GM18858 (cell line): Measurements from ENCODE around the gene KRTAP6-3.

ENCODE experiments used
- ATAC-seq: cut with Tn5 transposase; IDR thresholded peaks from one replicate; pipeline ENCODE4 v1.9.1; 2021; ENCODE audit not compliant: unreplicated experiment

Gene KRTAP6-3

DNA sequence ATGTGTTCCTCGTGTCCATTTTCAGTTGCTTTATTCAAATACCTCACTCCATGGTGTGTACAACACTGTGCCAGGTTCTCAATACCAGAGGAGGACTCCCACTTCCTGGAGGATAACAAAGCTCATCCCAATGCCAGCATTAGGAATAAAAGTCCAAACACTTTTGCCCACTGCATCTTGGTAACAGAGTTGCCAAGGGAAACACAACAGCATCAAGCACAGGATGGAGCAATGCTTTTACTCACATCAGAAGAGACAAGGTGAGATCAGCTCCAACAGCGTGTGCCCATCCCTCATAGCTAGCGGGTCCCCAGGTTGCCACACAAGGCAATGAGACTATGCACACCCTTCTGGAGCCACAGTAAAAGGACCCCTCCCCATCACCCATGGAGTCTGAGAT, 31.1 kb downstream of the KRTAP6-3 start:
- ATAC-seq: no peak

DNA sequence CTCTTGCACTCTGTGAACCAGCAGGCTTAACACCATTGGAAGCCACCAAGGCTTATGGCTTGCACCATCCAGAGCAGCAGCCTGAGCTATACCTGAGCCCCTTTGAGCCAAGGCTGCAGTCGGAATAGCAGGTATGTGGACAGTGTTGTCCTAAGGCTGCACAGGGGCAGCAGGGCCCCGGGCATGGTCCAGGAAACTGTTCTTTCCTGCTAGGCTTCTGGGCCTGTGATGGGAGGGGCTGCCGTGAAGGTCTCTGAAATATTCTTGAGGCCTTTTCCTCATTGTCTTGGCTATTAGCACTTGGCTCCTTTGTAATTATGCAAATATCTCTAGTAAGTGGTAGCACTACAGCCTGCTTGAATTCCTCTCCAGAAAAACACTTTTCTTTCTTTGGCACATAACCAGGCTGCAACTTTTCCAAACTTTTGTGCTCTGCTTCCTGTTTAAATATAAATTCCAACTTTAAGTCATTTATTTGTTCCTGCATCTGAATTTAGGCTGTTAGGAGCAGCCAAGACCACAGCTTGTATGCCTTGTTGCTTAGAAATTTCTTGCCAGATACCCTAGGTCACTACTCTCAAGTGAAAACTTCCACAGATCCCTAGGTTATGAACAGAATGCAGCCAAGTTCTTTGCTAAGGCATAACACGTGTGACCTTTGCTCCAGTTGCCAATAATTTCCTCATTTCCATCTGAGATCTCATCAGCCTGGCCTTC, 33.4 kb downstream of the KRTAP6-3 start:
- ATAC-seq: no peak

DNA sequence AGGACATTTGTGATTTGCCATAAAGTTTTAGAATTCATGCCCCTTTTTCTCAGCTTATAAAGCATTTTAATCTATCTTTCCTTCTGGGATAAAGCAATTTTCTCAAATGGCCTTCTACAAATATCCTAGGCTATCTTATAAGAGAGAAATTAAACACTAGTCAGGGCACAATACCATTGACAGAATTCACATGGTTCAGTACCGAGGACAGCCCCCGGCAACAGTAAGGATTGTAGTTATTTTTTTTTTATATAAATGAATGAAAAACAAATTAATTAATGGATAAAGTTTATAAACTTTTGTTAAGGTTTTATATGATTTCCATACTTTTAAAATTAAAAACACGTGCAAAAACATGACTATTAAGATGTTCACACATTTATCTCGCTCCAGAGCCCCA, 35.9 kb downstream of the KRTAP6-3 start:
- ATAC-seq: no peak

DNA sequence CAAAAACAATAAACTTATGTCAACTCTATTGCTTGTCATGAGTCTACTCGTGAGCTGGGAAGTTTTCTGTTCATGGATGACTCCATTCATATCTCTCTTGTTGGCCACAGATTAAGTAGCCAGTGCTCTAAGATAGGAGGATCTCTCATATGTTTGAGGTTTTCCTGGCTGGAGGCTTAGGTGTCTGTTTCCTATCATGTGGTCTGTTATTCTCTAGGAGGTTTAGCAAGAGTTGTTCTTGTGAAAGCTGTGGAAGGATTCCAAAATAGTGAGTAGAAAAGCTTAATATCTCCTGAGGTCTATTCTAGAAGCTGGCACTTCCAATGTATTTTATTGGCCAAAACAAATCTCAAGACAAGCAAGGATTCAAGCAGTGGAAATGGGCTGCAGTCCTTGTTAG, 37.0 kb downstream of the KRTAP6-3 start:
- ATAC-seq: no peak

GRCh38 chr21:30634906-30635305, 42.7 kb downstream of the KRTAP6-3 start, which contains the start of gene KRTAP20-2:
Gene KRTAP20-2 (plus strand): TSS chr21:30635206. CDS start chr21:30635264, 58 bp downstream.
- ATAC-seq: no peak

DNA sequence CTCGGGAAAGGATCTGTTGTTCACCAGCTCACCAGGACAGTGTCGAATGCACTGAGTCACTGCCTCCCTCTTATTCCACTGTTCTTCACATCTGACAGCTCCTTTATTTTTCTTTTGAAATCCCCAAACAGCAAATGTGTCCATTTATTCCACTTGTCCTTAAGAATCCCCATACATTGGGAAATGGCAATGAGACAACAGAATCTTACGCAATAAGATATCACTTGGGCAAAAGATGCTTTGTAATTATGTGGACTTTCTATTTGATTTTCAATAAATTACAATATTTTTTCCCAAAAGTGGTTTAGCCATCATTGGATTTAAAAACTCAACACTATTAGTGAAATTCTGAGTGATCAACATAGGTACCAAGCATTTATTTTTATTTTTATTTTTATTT, 46.4 kb downstream of the KRTAP6-3 start:
- ATAC-seq: no peak

DNA sequence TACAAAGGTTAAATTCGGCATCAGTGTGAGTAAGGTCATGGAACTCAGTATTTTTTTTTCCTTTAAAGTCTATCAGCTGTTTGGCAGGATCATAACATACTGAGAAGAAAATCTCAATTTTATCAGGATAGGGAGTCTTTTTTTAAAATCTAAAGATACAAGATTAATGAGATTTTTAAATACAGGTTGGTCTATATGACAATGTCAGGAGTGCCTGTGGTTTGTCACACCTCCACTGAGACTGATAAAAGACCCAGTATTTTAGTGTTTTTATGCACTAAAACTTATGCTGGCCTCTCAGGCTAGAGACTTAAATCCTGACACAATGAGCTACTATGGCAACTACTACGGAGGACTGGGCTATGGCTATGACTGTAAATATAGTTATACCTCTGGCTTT, 50.3 kb downstream of the KRTAP6-3 start, which contains the start of gene KRTAP20-3:
Gene KRTAP20-3, plus strand, starts transcription at position 301 of the 400 bp plus-strand sequence.
- ATAC-seq: no peak
